Neural cell (in vitro differentiated cells): Measurements from ENCODE around the gene TNIP3. TPM values are rescaled to one million over a fixed set of nuclear protein-coding genes. Genes with fewer than 3 reads are reported as not detected.
"Not testable (repeated sequence)": the region's sequence is repeated elsewhere in the genome, so short reads cannot be mapped to it uniquely, and the experiment has no call there.

Source experiments
- H2AFZ ChIP-seq: fragments of 200-600, 300-800 bp; sonication (generic), shearing (Covaris generic); 2 replicates; pipeline ENCODE4 v1.6.0; 2014; ENCODE audit warnings: low read depth, mild to moderate bottlenecking, antibody characterized with exemption, low read length, moderate library complexity
- H3F3A ChIP-seq: fragments of 200-600 bp; shearing (Covaris generic); 2 replicates; pipeline ENCODE4 v1.6.1; 2016; ENCODE audit warnings: mild to moderate bottlenecking, moderate library complexity, mixed read lengths, antibody characterized with exemption, low read length; ENCODE audit not compliant: insufficient read depth, poor library complexity, severe bottlenecking
- H3K27ac ChIP-seq: fragments of 200-600, 300-800 bp; sonication (generic), shearing (Covaris generic); 2 replicates; pipeline ENCODE4 v1.5.1; 2014; ENCODE audit warnings: mild to moderate bottlenecking, low read length, moderate library complexity
- H3K27me3 ChIP-seq: fragments of 300-800, 200-600 bp; sonication (generic), shearing (Covaris generic); 2 replicates; pipeline ENCODE4 v1.6.0; 2014; ENCODE audit warnings: mild to moderate bottlenecking, low read depth, low read length, moderate library complexity; ENCODE audit not compliant: insufficient read depth
- H3K36me3 ChIP-seq: fragments of 300-800, 200-600 bp; sonication (generic), shearing (Covaris generic); 2 replicates; pipeline ENCODE4 v1.5.1; 2014; ENCODE audit warnings: mild to moderate bottlenecking, antibody characterized with exemption, low read length, moderate library complexity; ENCODE audit not compliant: insufficient read depth
- H3K4me2 ChIP-seq: fragments of 300-800, 200-600 bp; sonication (generic), shearing (Covaris generic); 2 replicates; pipeline ENCODE4 v1.6.0; 2014; ENCODE audit warnings: mild to moderate bottlenecking, low read length
- H3K4me3 ChIP-seq: fragments of 300-800, 200-600 bp; sonication (generic), shearing (Covaris generic); 2 replicates; pipeline ENCODE4 v1.5.1; 2014; ENCODE audit warnings: mild to moderate bottlenecking, low read length, moderate library complexity
- H3K79me2 ChIP-seq: fragments of 200-600 bp; shearing (Covaris generic); replicated peaks from 2 replicates; pipeline ENCODE4 v1.6.0; 2014; ENCODE audit warnings: mild to moderate bottlenecking, low read length, moderate library complexity; ENCODE audit not compliant: insufficient read depth
- H3K9ac ChIP-seq: fragments of 300-800, 200-600 bp; sonication (generic), shearing (Covaris generic); 2 replicates; pipeline ENCODE4 v1.6.1; 2016; ENCODE audit warnings: mild to moderate bottlenecking, low read length, mixed read lengths
- H3K9me2 ChIP-seq: fragments of 200-600 bp; shearing (Covaris generic); 2 replicates; pipeline ENCODE4 v1.6.1; 2016; ENCODE audit warnings: mild to moderate bottlenecking, low read length, mixed read lengths; ENCODE audit not compliant: insufficient read depth
- H3K9me3 ChIP-seq: fragments of 200-600, 300-800 bp; sonication (generic), shearing (Covaris generic); 2 replicates; pipeline ENCODE4 v1.6.1; 2016; ENCODE audit warnings: mild to moderate bottlenecking, mixed run types, low read length, moderate library complexity, mixed read lengths
- H4K20me1 ChIP-seq: fragments of 200-600 bp; shearing (Covaris generic); 2 replicates; pipeline ENCODE4 v1.6.1; 2016; ENCODE audit warnings: mild to moderate bottlenecking, mixed run types; ENCODE audit not compliant: insufficient read depth
- CTCF ChIP-seq: fragments of 450-650 bp; IDR thresholded peaks from 2 replicates; pipeline ENCODE4 v1.5.1; 2014; ENCODE audit warnings: antibody characterized with exemption, mild to moderate bottlenecking, moderate library complexity; ENCODE audit not compliant: poor library complexity, severe bottlenecking
- EP300 ChIP-seq: fragments of 450-650 bp; conservative IDR thresholded peaks from 2 replicates; pipeline ENCODE4 v1.6.1; 2014; ENCODE audit warnings: antibody characterized with exemption, mild to moderate bottlenecking, moderate library complexity; ENCODE audit not compliant: poor library complexity, severe bottlenecking
- EZH2 ChIP-seq: fragments of 200-600, 300-800 bp; shearing (Covaris generic), sonication (generic); IDR thresholded peaks from 2 replicates; pipeline ENCODE4 v1.6.1; 2014; ENCODE audit warnings: antibody characterized with exemption, low read length, borderline replicate concordance, mild to moderate bottlenecking; ENCODE audit not compliant: insufficient read depth, poor library complexity, severe bottlenecking
- MXI1 ChIP-seq: fragments of 450-650 bp; conservative IDR thresholded peaks from 2 replicates; pipeline ENCODE4 v1.6.1; 2014; ENCODE audit warnings: antibody characterized with exemption, mild to moderate bottlenecking; ENCODE audit not compliant: poor library complexity, severe bottlenecking
- POLR2AphosphoS5 ChIP-seq: IDR thresholded peaks from 2 replicates; pipeline ENCODE4 v1.6.1; 2012
- RAD21 ChIP-seq: fragments of 450-650 bp; conservative IDR thresholded peaks from 2 replicates; pipeline ENCODE4 v1.6.1; 2014; ENCODE audit warnings: antibody characterized with exemption, mild to moderate bottlenecking, moderate library complexity
- REST ChIP-seq: IDR thresholded peaks from 2 replicates; pipeline ENCODE4 v1.6.1; 2012; ENCODE audit warnings: borderline replicate concordance
- SMC3 ChIP-seq: fragments of 450-650 bp; conservative IDR thresholded peaks from 2 replicates; pipeline ENCODE4 v1.6.1; 2014; ENCODE audit warnings: antibody characterized with exemption, mild to moderate bottlenecking, moderate library complexity; ENCODE audit not compliant: poor library complexity
- TAF1 ChIP-seq: IDR thresholded peaks from 2 replicates; pipeline ENCODE4 v1.6.1; 2012; ENCODE audit warnings: low read depth
- polyA plus RNA-seq: library from polyadenylated mRNA; depleted of rRNA; stranded (reverse); fragments of >200 nt; gene quantifications from 2 replicates; pipeline ENCODE4 v1.2.3, GENCODE V29; 2014

Gene TNIP3
- polyA plus RNA-seq, 1 donor from 2014 or later = 0.09 TPM

GRCh38 chr4:121208244-121209007 is 44.3 kb upstream of the TNIP3 start:
- H3K27ac ChIP-seq = no peak overlapping the region
- no peak overlapping the region for H3K4me3 ChIP-seq
- no peaks in the 10 kb centered on the region for H3K79me2 ChIP-seq
- H4K20me1 ChIP-seq = no peaks in the 10 kb centered on the region
- H2AFZ ChIP-seq = no peak overlapping the region
- TF ChIP-seq EP300 (no peak), TAF1 (no peak), REST (no peak), SMC3 (no peak), RAD21 (no peak), EZH2 (no peak), POLR2AphosphoS5 (no peak), MXI1 (no peak)
- no peak overlapping the region for H3K9ac ChIP-seq
- H3K36me3 ChIP-seq = no peaks in the 10 kb centered on the region
- H3F3A ChIP-seq = no peaks in the 10 kb centered on the region
- no peaks in the 10 kb centered on the region for H3K27me3 ChIP-seq
- no peaks in the 10 kb centered on the region for H3K9me2 ChIP-seq
- no peak overlapping the region for H3K4me2 ChIP-seq
- H3K9me3 ChIP-seq = no peaks in the 10 kb centered on the region

GRCh38 chr4:121205777-121206176 is 41.7 kb upstream of the TNIP3 start:
- not testable (repeated sequence) for H3K79me2 ChIP-seq, H3F3A ChIP-seq, H3K9me3 ChIP-seq, H3K9me2 ChIP-seq, H3K9ac ChIP-seq, H3K27ac ChIP-seq, H3K4me3 ChIP-seq, H3K27me3 ChIP-seq, H3K36me3 ChIP-seq, H2AFZ ChIP-seq, H3K4me2 ChIP-seq, H4K20me1 ChIP-seq

- Histone ChIP-seq H3K27me3 (no peaks in the 10 kb centered on the region), H3K4me3 (no peak overlapping the region), H3K9me3 (no peaks in the 10 kb centered on the region), H3K36me3 (no peaks in the 10 kb centered on the region), H3K4me2 (no peak overlapping the region), H3K27ac (no peak overlapping the region), H3K79me2 (no peaks in the 10 kb centered on the region), H2AFZ (no peak overlapping the region), H4K20me1 (no peaks in the 10 kb centered on the region), H3K9me2 (no peaks in the 10 kb centered on the region), H3K9ac (no peak overlapping the region), H3F3A (no peaks in the 10 kb centered on the region)
- TF ChIP-seq MXI1 (no peak), POLR2AphosphoS5 (no peak), REST (no peak), TAF1 (no peak), EP300 (no peak), EZH2 (no peak), CTCF (no peak), SMC3 (no peak), RAD21 (no peak)
Measured at GRCh38 chr4:121200795-121201472, 36.8 kb upstream of the TNIP3 start.
